RCC 7860 (cell line): ENCODE results near the gene LCN2.
"Not testable (repeated sequence)": the region's sequence is repeated elsewhere in the genome, so short reads cannot be mapped to it uniquely, and the experiment has no call there.

Experiments
- DNase-seq: peaks from one replicate; pipeline ENCODE4 v3.0.0-alpha.2; 2015; ENCODE audit warnings: low spot score
- FAIRE-seq: peaks from 2 replicates; lab custom pipeline; 2012; peaks lifted over from hg19 to GRCh38; lab: Jason Lieb, UNC

The LCN2 gene

DNA sequence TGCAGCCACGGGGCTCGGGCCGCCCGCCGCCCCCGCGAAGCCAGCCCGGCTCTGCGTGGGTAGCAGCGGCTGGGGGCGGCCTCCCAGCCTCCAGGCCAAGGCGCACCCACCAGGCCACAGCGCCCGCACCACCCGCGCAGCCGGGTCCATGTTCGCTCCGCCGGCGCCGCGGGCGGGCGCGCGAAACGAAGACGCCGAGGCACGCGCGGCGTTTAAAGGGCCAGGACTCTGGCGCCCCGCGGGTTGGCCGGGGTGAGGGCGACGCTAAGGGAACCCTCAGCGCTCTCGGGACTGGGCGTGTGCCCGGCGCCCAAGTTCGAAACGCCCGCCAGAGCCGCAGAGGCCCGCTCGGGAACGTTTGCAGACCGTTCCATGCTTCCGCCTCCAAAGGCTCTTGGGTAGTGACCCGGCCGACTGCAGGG, 21.7 kb upstream of the LCN2 start, which contains the start of gene PTGES2:
Gene PTGES2 (minus strand): TSS at position 162 of the 422 bp plus-strand sequence. CDS start 12 bp downstream, at position 150.
- no peak for FAIRE-seq
- DNase-seq, result peak; percentile 38

- FAIRE-seq (peak; percentile 7), DNase-seq (peak; percentile 77)
Observed at GRCh38 chr9:128127990-128128835, 21.0 kb upstream of the LCN2 start.

DNA sequence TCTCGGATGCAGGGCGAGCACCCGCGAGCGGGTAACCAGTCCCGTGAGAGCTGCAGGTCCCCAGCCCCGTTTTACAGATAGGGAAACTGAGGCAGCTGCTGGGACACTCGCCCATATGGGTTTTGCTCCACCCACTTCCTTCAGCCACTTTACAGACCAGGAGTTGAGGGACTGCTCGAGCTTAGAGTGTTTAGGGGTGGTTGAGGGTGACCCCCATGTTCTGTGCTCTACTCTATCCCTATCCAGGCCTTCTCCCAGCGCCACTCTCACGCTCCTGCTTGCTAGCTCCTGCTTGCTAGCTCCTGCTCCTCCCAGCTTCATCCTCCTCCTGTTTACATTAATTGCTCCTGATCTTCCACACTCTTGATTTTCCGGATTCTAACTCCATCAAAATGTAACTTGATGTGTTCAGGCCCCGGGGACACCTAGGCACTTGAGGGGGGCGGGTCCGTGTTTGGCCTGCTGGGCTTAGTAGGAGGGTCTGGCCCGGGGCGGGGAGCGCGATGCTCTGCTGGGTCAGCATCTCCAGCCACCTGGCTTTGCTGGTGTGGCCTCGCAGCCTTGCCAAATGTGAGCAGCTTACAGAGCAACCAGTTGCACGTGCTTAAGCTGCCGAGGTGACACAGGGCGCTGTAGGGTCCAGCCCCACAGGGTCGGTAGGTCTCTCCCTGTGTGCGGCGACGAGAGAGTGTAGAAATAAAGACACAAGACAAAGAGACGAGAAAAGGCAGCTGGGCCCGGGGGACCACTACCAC, 20.2 kb upstream of the LCN2 start:
- FAIRE-seq (no peak), DNase-seq (no peak)

- FAIRE-seq, result not testable (repeated sequence)
Observed at GRCh38 chr9:128129976-128130590, 19.2 kb upstream of the LCN2 start.

GRCh38 chr9:128130651-128131050, 18.6 kb upstream of the LCN2 start:
- DNase-seq, FAIRE-seq: not testable (repeated sequence)

More at GRCh38 chr9:128129976-128130590, 19.2 kb upstream of the LCN2 start:
- DNase-seq, result not testable (repeated sequence)

DNA sequence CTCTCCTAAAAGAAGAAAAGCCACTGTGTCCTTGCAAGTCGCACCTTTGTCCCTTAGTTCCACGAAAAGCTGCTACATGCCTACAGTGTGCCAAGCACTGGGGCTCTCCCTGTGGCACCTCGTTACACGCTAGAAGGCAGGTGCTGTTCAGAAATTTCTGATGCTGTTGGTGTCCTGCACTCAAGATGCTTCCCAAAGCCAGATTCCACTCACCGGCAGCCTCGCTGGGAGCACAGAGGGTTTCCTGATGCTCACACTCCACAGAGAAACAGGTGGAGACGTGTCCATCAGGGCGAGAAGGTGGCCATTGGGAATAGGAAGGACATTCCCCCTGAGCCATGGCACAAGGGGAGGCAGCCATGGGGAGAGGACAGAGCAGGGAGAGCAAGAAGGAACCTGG, 17.9 kb upstream of the LCN2 start:
- FAIRE-seq, DNase-seq: not testable (repeated sequence)

DNA sequence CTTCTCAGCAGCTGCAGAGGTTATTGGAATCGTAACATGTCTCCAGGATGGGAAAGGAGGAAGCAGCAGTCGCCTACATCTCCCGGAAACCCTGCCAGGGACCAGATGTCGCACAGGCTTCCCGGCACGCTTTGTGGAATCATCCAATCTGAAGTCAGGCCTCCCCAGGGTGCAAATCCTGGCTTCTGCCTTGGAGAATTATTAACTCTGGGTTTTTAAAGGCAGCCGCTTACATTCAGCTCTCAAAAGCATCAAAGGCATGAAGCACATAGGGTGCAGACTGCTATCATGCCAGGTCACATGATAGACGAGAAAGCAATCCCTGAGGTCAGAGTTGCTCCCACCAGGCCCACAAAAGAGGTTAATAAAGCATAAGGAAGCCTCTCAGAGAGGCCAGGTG, 17.1 kb upstream of the LCN2 start:
- DNase-seq, result peak; percentile 14

DNA sequence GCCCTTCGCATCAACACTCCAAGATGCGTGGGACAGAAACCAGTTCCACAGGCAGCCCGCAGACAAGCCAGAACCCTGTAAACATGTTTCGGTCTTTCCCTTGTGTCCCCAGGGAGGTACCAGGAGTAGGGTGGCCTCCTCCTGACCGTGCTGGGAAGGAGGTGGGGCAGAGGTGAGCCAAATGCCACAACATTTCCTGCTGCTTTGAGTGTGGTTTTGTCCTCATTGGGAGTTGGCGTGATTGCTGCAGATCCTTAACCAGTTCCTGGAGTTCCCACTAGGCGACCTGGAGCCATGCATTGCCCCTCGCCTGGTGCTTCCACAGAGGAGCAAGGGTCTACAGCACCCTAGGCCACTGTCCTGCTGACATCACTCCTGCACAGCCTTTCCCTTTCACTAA, 13.7 kb upstream of the LCN2 start:
- not testable (repeated sequence) for FAIRE-seq, DNase-seq

More for the DNA sequence above, 17.1 kb upstream of the LCN2 start:
- FAIRE-seq, result not testable (repeated sequence)

DNA sequence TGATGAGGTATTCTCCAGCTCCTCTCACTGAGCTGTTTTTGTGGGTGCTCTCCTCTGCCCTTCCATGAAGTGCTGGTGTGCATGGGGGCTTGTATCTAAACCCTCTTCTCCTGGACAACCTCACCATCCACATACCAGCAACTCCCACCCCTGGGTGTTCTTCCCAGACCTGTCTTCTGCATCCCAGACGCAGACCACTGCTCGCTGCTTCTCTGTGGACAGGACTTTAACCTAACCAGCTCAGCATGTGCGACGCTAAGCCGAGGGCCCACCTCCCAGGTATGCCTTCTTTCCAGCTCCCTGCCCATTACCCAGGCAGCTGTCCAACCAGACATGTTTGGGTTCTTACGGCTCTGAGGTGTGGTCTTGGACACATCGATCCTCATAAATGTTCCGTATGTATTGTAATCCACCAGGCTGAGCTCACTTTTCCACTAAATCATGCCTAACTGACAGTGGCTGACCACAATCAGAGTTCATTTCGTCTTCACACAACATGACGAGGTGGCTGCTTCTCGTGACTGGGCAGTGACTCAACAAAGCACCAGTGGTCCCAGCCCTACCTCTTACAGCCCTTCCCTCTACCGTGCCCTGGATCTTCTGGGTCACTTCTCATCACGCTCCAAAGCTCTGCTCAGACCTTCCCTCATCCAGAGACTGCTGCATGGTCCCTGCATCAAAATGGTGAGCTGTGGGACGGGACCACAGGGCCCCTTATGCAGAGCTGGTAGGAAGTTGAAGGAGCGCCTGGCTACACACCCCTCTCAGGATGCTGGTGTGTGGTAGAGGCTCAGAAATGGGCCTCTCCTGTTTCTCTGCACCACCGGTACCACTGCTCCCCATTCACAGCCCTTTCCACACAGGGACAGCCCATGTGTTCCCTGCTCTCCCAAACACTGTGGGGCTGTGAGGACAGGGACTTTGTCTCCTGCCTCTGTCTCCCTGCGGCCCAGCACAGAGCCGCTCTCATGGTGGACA, 12.1 kb upstream of the LCN2 start:
- FAIRE-seq (peak; percentile 87), DNase-seq (peak; percentile 88)

DNA sequence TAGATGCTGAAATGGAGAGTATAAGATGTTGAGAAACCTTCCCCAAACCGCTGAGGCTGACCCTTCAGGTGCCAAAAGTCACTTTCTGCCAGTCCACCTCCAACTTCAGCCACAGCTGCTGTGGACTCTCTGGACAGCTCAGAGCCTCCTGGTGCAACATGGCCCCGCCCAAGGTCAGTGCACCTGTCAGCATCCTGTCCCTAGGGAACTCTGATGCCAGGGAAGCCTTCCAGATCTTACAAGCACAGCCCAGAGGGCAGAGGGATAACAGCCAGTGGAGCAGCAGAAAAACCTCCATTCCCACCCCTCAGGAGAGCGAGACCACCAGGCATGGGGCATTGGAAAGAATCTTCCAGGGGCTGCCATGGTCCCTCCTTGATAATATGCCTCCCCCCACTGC, 11.3 kb upstream of the LCN2 start:
- no peak for FAIRE-seq
- DNase-seq, result no peak

DNA sequence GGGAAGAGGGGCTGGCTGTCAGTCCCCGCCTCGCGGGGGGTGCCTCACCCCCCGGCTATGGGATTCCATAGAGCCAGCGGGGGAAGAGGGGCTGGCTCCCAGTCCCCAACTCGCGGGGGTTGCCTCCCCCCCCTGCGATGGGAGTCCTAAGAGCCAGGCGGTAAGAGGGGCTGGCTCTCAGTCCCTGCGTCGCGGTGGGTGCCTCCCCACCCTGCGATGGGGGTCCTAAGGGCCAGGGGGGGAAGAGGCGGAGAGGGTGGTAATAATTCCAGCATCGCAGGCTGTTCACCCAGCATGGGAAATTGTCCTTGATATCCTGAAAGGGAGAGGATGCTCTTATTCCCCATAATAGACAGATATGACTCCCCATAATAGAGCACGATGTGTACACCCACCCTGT, 9.6 kb upstream of the LCN2 start:
- FAIRE-seq, result no peak
- no peak for DNase-seq

GRCh38 chr9:128141604-128142003, 7.6 kb upstream of the LCN2 start:
- DNase-seq, result no peak
- FAIRE-seq, result no peak

DNA sequence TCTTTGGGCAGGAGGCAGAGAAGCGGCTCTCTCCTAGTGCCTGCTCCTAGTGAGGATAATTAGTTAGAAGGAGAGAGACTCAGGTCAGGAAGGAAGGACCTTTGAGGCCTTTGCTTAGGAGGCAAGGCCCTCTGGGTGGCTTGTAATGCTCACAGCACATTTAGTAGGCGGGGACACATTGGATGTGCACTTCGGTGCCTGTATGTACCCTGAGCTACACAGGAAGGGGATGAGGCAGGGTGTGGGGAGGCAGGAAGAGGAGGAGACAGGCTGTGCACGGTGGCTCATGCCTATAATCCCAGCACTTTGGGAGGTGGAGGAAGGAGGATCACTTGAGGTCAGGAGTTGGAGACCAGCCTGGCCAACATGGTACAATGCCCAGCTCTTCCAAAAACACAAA, 7.2 kb upstream of the LCN2 start:
- no peak for DNase-seq
- no peak for FAIRE-seq

DNA sequence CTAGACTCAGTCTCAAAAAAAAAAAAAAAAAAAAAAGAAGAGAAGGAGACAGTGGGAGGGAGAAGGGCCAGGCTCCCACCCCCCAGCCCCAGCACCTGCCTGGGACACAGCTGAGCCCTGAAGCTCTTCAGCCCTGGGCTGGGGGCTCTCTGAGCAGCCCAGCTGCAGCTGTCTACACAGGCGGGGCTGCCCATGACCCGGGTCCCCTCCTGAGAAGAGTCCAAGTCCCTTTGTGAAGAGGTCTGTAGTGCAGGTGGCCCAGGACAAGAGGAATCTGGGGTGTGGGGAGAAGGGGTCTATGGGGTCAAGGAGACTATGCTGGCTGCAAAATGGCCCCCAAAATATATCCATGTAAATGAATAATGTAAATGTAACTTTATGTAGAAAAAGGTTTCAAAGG, 6.7 kb upstream of the LCN2 start:
- DNase-seq (no peak), FAIRE-seq (no peak)

- no peak for DNase-seq
- FAIRE-seq, result no peak
Observed at GRCh38 chr9:128143525-128144238, 5.6 kb upstream of the LCN2 start.

GRCh38 chr9:128144239-128145181, 4.7 kb upstream of the LCN2 start:
- no peak for FAIRE-seq
- no peak for DNase-seq

GRCh38 chr9:128145536-128145935, 3.7 kb upstream of the LCN2 start:
- DNase-seq, result no peak
- no peak for FAIRE-seq

- FAIRE-seq (no peak), DNase-seq (no peak)
Observed at GRCh38 chr9:128145951-128146351, 3.3 kb upstream of the LCN2 start.
